ENCODE results near the gene NPBWR2. TPM values are rescaled to one million over a fixed set of nuclear protein-coding genes. Genes with fewer than 3 reads are reported as not detected.
A peak's percentile ranks its signal among the peaks of the same experiment; 100 is the strongest.

Gene NPBWR2
- total RNA-seq, 4 donors from 2014 or later, result not detected

GRCh38 chr20:64053841-64054661 lies 53.3 kb downstream of the NPBWR2 start:
- H3K9me3 ChIP-seq, result no peaks in the 10 kb centered on the region
- TF ChIP-seq CTCF (IDR thresholded peaks at IDR 0.05), result no peak
- peak overlapping the region; percentile 62 to 71 for H3K27ac ChIP-seq
- peak in 1 of 2 donors; percentile 74 for DNase-seq
- H3K4me3 ChIP-seq, result no peak overlapping the region
- H3K36me3 ChIP-seq, result no peaks in the 10 kb centered on the region
- H3K27me3 ChIP-seq, result no peaks in the 10 kb centered on the region
- intact Hi-C loops (cut with DNase I; ENCODE audit: low total_unique reads), result no loop called here
- H3K4me1 ChIP-seq, result peaks cover 0 to 13% of the 10 kb centered on the region in 2 donors

Small RNA genes within 50 kb of the gene (microRNA-seq; reads per million reads assigned to microRNA genes)
- gene MIR6813 (ENCODE audit: borderline microRNAs expressed, borderline replicate concordance), result not detected

Small RNA genes within 50 kb of the gene (small RNA-seq; reads per million reads assigned to genes)
- gene AL355803.1 (not detected), gene MIR6813 (not detected)

Other genes starting within 250 kb of the NPBWR2 start
- not detected for gene ABHD16B, start 246.1 kb downstream of the NPBWR2 start, total RNA-seq
- gene TPD52L2, start 242.3 kb downstream of the NPBWR2 start, total RNA-seq, result 10 to 100 TPM; 44.1 to 77.8 (median 62.0) TPM
- 10 to 100 TPM; 10.9 to 39.8 (median 25.6) TPM for gene DNAJC5, start 212.4 kb downstream of the NPBWR2 start, total RNA-seq
- 10 to 100 TPM; 21.8 to 64.6 (median 23.5) TPM for gene UCKL1, start 151.1 kb downstream of the NPBWR2 start, total RNA-seq
- 10 to 100 TPM in 3 of 4 donors, 1 to 10 TPM in 1; 4.7 to 23.3 (median 17.4) TPM for gene ZNF512B, start 137.6 kb downstream of the NPBWR2 start, total RNA-seq
- gene SAMD10, start 127.9 kb downstream of the NPBWR2 start, total RNA-seq, result 1 to 10 TPM in 2 of 4 donors, under 1 TPM in 1, not detected in 1; 0.83 to 7.6 (median 1.2) TPM
- gene PRPF6, start 126.4 kb downstream of the NPBWR2 start, total RNA-seq, result 10 to 100 TPM; 28.5 to 73.0 (median 69.6) TPM
- gene C20orf204, start 71.4 kb downstream of the NPBWR2 start, total RNA-seq, result 1 to 10 TPM in 2 of 4 donors, under 1 TPM in 1, not detected in 1; 0.26 to 2.9 (median 1.9) TPM
- 100 to 1,000 TPM in 1 of 4 donors, 10 to 100 TPM in 2, 1 to 10 TPM in 1; 6.7 to 116 (median 19.1) TPM for gene SOX18, start 57.9 kb downstream of the NPBWR2 start, total RNA-seq
- gene TCEA2, start 44.4 kb downstream of the NPBWR2 start, total RNA-seq, result 10 to 100 TPM; 21.5 to 75.4 (median 27.2) TPM
- 10 to 100 TPM in 1 of 4 donors, 1 to 10 TPM in 3; 4.6 to 38.8 (median 6.7) TPM for gene RGS19, start 28.0 kb downstream of the NPBWR2 start, total RNA-seq
- gene OPRL1, start 27.5 kb downstream of the NPBWR2 start, total RNA-seq, result 1 to 10 TPM in 1 of 4 donors, under 1 TPM in 2, not detected in 1; 0.51 to 1.9 (median 0.64) TPM
- not detected for gene LKAAEAR1, start 23.2 kb downstream of the NPBWR2 start, total RNA-seq
- under 1 TPM in 1 of 4 donors, not detected in 3; 0.21 TPM for gene MYT1, start 56.9 kb upstream of the NPBWR2 start, total RNA-seq
- gene PCMTD2, start 148.2 kb upstream of the NPBWR2 start, total RNA-seq, result 100 to 1,000 TPM in 1 of 4 donors, 10 to 100 TPM in 3; 50.5 to 162 (median 66.1) TPM